ENCODE results near the gene VMO1. TPM values are rescaled to one million over a fixed set of nuclear protein-coding genes. Genes with fewer than 3 reads are reported as not detected.

VMO1 gene
- polyA plus RNA-seq, 1 experiment = not detected

- Histone ChIP-seq H3K27ac (ENCODE audit: low read depth, low read length) (no peak overlapping the region), H3K9me3 (ENCODE audit: control insufficient read depth, insufficient read depth, low read length) (peaks cover 5% of the 10 kb centered on the region; the same call in 1 of the 2 replicates), H3K27me3 (ENCODE audit: control insufficient read depth, insufficient read depth, low read length) (peaks cover 73% of the 10 kb centered on the region), H3K4me3 (ENCODE audit: low read depth, low read length) (no peak overlapping the region)
- no peak for DNase-seq (ENCODE audit: low read depth, low spot score)
- CTCF ChIA-PET = interaction anchor here (0.7 kb wide), 1 partner anchor 126 kb away, joined by 6 read pairs; no protein-coding TSS in a partner anchor
- POLR2A ChIA-PET = no interaction called here
- TF ChIP-seq CTCF (IDR thresholded peaks at IDR 0.05; ENCODE audit: low read depth, low read length) = no peak
These were observed 44.6 kb downstream of the VMO1 start for GRCh38 chr17:4741544-4741943.

- Histone ChIP-seq H3K27ac (ENCODE audit: low read depth, low read length) (no peak overlapping the region), H3K9me3 (ENCODE audit: control insufficient read depth, insufficient read depth, low read length) (peaks cover 5% of the 10 kb centered on the region; the same call in 1 of the 2 replicates), H3K4me3 (ENCODE audit: low read depth, low read length) (no peak overlapping the region), H3K27me3 (ENCODE audit: control insufficient read depth, insufficient read depth, low read length) (peaks cover 63% of the 10 kb centered on the region)
- CTCF ChIA-PET = no interaction called here
- POLR2A ChIA-PET = no interaction called here
- no peak for DNase-seq (ENCODE audit: low read depth, low spot score)
- TF ChIP-seq CTCF (IDR thresholded peaks at IDR 0.05; ENCODE audit: low read depth, low read length) = no peak
These were observed 45.6 kb downstream of the VMO1 start for GRCh38 chr17:4740584-4740983.

GRCh38 chr17:4740025-4740351, 46.2 kb downstream of the VMO1 start:
- Histone ChIP-seq H3K4me3 (ENCODE audit: low read depth, low read length) (peak overlapping the region; percentile 70), H3K27me3 (ENCODE audit: control insufficient read depth, insufficient read depth, low read length) (peaks cover 57% of the 10 kb centered on the region), H3K27ac (ENCODE audit: low read depth, low read length) (no peak overlapping the region), H3K9me3 (ENCODE audit: control insufficient read depth, insufficient read depth, low read length) (peaks cover 5% of the 10 kb centered on the region; the same call in 1 of the 2 replicates)
- CTCF ChIA-PET = no interaction called here
- no peak for DNase-seq (ENCODE audit: low read depth, low spot score)
- POLR2A ChIA-PET = no interaction called here
- no peak for TF ChIP-seq CTCF (IDR thresholded peaks at IDR 0.05; ENCODE audit: low read depth, low read length)

- ChIA-PET CTCF (no interaction called here), POLR2A (interaction anchor here (0.6 kb wide), 1 partner anchor 18 kb away, joined by 3 read pairs; no protein-coding TSS in a partner anchor)
- no peak for DNase-seq (ENCODE audit: low read depth, low spot score)
- no peak for TF ChIP-seq CTCF (IDR thresholded peaks at IDR 0.05; ENCODE audit: low read depth, low read length)
- H3K27ac ChIP-seq (ENCODE audit: low read depth, low read length) = no peak within 1 kb of the TSS
- peaks cover 5% of the 10 kb centered on the region; the same call in 1 of the 2 replicates for H3K9me3 ChIP-seq (ENCODE audit: control insufficient read depth, insufficient read depth, low read length)
- peak within 1 kb of the TSS; percentile 70 for H3K4me3 ChIP-seq (ENCODE audit: low read depth, low read length)
- H3K27me3 ChIP-seq (ENCODE audit: control insufficient read depth, insufficient read depth, low read length) = peaks cover 51% of the 10 kb centered on the region
These were observed 46.8 kb downstream of the VMO1 start, which contains the start of the genes CXCL16 and ZMYND15 for GRCh38 chr17:4739122-4740024. TSS of gene CXCL16 (minus strand) at chr17:4739928. CDS start at chr17:4739339, 589 bp downstream. TSS of gene ZMYND15 (plus strand) at chr17:4739833. CDS start at chr17:4740549, 716 bp downstream.
